ENCODE results near the gene ICAM4. TPM values are rescaled to one million over a fixed set of nuclear protein-coding genes. Genes with fewer than 3 reads are reported as not detected.

Gene ICAM4
- total and polyA plus RNA-seq, 2 of the 13 experiments (the other 11 are each of a cell fraction or from before 2014, with no cell fraction given) = 2.9 to 4.0 TPM

DNA sequence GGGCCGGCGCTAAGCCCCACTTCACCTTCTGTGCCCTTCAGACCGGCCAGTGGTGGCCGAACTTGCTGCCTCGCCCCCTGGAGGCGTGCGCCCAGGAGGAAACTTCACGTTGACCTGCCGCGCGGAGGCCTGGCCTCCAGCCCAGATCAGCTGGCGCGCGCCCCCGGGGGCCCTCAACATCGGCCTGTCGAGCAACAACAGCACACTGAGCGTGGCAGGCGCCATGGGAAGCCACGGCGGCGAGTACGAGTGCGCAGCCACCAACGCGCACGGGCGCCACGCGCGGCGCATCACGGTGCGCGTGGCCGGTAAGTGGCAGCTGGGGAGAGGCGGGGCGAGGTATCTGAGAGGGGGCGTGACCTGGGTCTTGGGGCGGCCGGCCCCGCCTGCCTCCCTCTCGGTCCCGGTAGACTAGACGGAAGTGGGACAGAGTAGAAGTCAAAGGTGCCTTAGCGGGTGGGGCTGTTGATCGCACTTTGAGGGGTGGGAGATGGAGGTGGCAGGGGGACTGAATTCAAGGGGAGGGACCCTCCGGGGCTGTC is 8.6 kb downstream of the ICAM4 start (continued):
- TF ChIP-seq TBL1XR1 (IDR thresholded peaks at IDR 0.05; ENCODE audit: borderline replicate concordance, low read length, partially characterized antibody) (no peak), MYPOP (CRISPR knock-in tag; IDR thresholded peaks at IDR 0.05) (no peak), ZNF619 (CRISPR knock-in tag; IDR thresholded peaks at IDR 0.05) (no peak), ZC3H4 (CRISPR knock-in tag; IDR thresholded peaks at IDR 0.05; ENCODE audit: borderline replicate concordance) (no peak), CC2D1A (CRISPR knock-in tag; IDR thresholded peaks at IDR 0.05) (no peak), TAF15 (IDR thresholded peaks at IDR 0.05; ENCODE audit: low read depth, low read length, poor library complexity, severe bottlenecking) (no peak), WIZ (CRISPR knock-in tag; IDR thresholded peaks at IDR 0.05) (no peak), ZNF275 (CRISPR knock-in tag; IDR thresholded peaks at IDR 0.05; ENCODE audit: borderline replicate concordance) (no peak), KDM2A (CRISPR knock-in tag; IDR thresholded peaks at IDR 0.05; ENCODE audit: borderline replicate concordance, low read depth) (0 out of 2 replicates have a peak, but pooled peaks have one; percentile 45), EED (CRISPR knock-in tag; IDR thresholded peaks at IDR 0.05) (no peak), ZNF614 (CRISPR knock-in tag; IDR thresholded peaks at IDR 0.05; ENCODE audit: borderline replicate concordance) (no peak), SUZ12 (IDR thresholded peaks at IDR 0.05; ENCODE audit: low read depth, low read length) (no peak), PBX2 (CRISPR knock-in tag; IDR thresholded peaks at IDR 0.05) (no peak)
- TF ChIP-seq, protein P1, sequence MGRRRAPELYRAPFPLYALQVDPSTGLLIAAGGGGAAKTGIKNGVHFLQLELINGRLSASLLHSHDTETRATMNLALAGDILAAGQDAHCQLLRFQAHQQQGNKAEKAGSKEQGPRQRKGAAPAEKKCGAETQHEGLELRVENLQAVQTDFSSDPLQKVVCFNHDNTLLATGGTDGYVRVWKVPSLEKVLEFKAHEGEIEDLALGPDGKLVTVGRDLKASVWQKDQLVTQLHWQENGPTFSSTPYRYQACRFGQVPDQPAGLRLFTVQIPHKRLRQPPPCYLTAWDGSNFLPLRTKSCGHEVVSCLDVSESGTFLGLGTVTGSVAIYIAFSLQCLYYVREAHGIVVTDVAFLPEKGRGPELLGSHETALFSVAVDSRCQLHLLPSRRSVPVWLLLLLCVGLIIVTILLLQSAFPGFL (CRISPR knock-in tag; IDR thresholded peaks at IDR 0.05) = no peak
- TF ChIP-seq, protein P2, sequence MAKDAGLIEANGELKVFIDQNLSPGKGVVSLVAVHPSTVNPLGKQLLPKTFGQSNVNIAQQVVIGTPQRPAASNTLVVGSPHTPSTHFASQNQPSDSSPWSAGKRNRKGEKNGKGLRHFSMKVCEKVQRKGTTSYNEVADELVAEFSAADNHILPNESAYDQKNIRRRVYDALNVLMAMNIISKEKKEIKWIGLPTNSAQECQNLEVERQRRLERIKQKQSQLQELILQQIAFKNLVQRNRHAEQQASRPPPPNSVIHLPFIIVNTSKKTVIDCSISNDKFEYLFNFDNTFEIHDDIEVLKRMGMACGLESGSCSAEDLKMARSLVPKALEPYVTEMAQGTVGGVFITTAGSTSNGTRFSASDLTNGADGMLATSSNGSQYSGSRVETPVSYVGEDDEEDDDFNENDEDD (CRISPR knock-in tag; IDR thresholded peaks at IDR 0.05; ENCODE audit: borderline replicate concordance) = peak; percentile 43; the same call in 1 of the 2 replicates
- TF ChIP-seq, protein P3, sequence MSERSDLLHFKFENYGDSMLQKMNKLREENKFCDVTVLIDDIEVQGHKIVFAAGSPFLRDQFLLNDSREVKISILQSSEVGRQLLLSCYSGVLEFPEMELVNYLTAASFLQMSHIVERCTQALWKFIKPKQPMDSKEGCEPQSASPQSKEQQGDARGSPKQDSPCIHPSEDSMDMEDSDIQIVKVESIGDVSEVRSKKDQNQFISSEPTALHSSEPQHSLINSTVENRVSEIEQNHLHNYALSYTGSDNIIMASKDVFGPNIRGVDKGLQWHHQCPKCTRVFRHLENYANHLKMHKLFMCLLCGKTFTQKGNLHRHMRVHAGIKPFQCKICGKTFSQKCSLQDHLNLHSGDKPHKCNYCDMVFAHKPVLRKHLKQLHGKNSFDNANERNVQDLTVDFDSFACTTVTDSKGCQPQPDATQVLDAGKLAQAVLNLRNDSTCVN (CRISPR knock-in tag; IDR thresholded peaks at IDR 0.05; ENCODE audit: borderline replicate concordance) = no peak
- TF ChIP-seq, protein P4, sequence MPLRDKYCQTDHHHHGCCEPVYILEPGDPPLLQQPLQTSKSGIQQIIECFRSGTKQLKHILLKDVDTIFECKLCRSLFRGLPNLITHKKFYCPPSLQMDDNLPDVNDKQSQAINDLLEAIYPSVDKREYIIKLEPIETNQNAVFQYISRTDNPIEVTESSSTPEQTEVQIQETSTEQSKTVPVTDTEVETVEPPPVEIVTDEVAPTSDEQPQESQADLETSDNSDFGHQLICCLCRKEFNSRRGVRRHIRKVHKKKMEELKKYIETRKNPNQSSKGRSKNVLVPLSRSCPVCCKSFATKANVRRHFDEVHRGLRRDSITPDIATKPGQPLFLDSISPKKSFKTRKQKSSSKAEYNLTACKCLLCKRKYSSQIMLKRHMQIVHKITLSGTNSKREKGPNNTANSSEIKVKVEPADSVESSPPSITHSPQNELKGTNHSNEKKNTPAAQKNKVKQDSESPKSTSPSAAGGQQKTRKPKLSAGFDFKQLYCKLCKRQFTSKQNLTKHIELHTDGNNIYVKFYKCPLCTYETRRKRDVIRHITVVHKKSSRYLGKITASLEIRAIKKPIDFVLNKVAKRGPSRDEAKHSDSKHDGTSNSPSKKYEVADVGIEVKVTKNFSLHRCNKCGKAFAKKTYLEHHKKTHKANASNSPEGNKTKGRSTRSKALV (CRISPR knock-in tag; IDR thresholded peaks at IDR 0.05) = peak; percentile 74; the same call in 1 of the 2 replicates
- TF ChIP-seq, protein P5, sequence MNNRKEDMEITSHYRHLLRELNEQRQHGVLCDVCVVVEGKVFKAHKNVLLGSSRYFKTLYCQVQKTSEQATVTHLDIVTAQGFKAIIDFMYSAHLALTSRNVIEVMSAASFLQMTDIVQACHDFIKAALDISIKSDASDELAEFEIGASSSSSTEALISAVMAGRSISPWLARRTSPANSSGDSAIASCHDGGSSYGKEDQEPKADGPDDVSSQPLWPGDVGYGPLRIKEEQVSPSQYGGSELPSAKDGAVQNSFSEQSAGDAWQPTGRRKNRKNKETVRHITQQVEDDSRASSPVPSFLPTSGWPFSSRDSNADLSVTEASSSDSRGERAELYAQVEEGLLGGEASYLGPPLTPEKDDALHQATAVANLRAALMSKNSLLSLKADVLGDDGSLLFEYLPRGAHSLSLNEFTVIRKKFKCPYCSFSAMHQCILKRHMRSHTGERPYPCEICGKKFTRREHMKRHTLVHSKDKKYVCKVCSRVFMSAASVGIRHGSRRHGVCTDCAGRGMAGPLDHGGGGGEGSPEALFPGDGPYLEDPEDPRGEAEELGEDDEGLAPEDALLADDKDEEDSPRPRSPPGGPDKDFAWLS (CRISPR knock-in tag; IDR thresholded peaks at IDR 0.05; ENCODE audit: borderline replicate concordance) = no peak
